Measurements from ENCODE around the gene TRIM38. TPM values are rescaled to one million over a fixed set of nuclear protein-coding genes. Genes with fewer than 3 reads are reported as not detected.

The TRIM38 gene
- total and polyA plus RNA-seq, 4 donors, result 7.2 to 18.0 (median 10.1) TPM

- WGBS, 2 donors, result 0 to 1% methylated on average over 47 of the region's 47 CpGs
- Histone ChIP-seq H3K27me3 (ENCODE audit: control insufficient read depth in 3 of 3, insufficient read depth in 3 of 3, low read length in 2 of 3) (no peaks in the 10 kb centered on the region), H3K4me1 (ENCODE audit: control insufficient read depth in 5 of 5, insufficient read depth in 5 of 5, low read length in 5 of 5) (peaks cover 0 to 19% (median 7%) of the 10 kb centered on the region in 5 donors), H3K27ac (ENCODE audit: low read depth in 1 of 2, low read length in 1 of 2) (peak overlapping the region; percentile 76 to 90), H3K36me3 (ENCODE audit: control insufficient read depth in 4 of 4, insufficient read depth in 4 of 4, low read length in 4 of 4) (no peaks in the 10 kb centered on the region), H3K9me3 (ENCODE audit: control insufficient read depth in 4 of 4, insufficient read depth in 3 of 4, low read length in 3 of 4) (no peaks in the 10 kb centered on the region), H3K9ac (ENCODE audit: insufficient read depth in 1 of 2, low read length in 2 of 2) (peak overlapping the region; percentile 66 to 93), H3K4me3 (peak overlapping the region; percentile 26)
- TF ChIP-seq CTCF (IDR thresholded peaks at IDR 0.05; ENCODE audit: control extremely low read depth, extremely low read depth), result no peak
- peak; percentile 85 to 99 (median 98) for DNase-seq
- ATAC-seq (ENCODE audit: insufficient read depth, low FRiP score), result peak; percentile 81
Observed at GRCh38 chr6:26033085-26033940, 70.7 kb downstream of the TRIM38 start.

- H3K36me3 ChIP-seq (ENCODE audit: control insufficient read depth in 4 of 4, insufficient read depth in 4 of 4, low read length in 4 of 4), result no peaks in the 10 kb centered on the region
- DNase-seq, result peak in 1 of 3 donors; percentile 63
- no peaks in the 10 kb centered on the region for H3K27me3 ChIP-seq (ENCODE audit: control insufficient read depth in 3 of 3, insufficient read depth in 3 of 3, low read length in 2 of 3)
- no peak overlapping the region for H3K4me3 ChIP-seq
- WGBS, 2 donors, result 5 to 7% methylated on average over 19 of the region's 19 CpGs
- H3K9ac ChIP-seq (ENCODE audit: insufficient read depth in 1 of 2, low read length in 2 of 2), result peak overlapping the region in 1 of 2 donors; percentile 71
- no peak for TF ChIP-seq CTCF (IDR thresholded peaks at IDR 0.05; ENCODE audit: control extremely low read depth, extremely low read depth)
- H3K4me1 ChIP-seq (ENCODE audit: control insufficient read depth in 5 of 5, insufficient read depth in 5 of 5, low read length in 5 of 5), result peaks cover 0 to 19% (median 7%) of the 10 kb centered on the region in 5 donors
- peak; percentile 35 for ATAC-seq (ENCODE audit: insufficient read depth, low FRiP score)
- no peaks in the 10 kb centered on the region for H3K9me3 ChIP-seq (ENCODE audit: control insufficient read depth in 4 of 4, insufficient read depth in 3 of 4, low read length in 3 of 4)
- H3K27ac ChIP-seq (ENCODE audit: low read depth in 1 of 2, low read length in 1 of 2), result peak overlapping the region; percentile 15 to 24
Observed at GRCh38 chr6:26033941-26034354, 71.3 kb downstream of the TRIM38 start.

DNA sequence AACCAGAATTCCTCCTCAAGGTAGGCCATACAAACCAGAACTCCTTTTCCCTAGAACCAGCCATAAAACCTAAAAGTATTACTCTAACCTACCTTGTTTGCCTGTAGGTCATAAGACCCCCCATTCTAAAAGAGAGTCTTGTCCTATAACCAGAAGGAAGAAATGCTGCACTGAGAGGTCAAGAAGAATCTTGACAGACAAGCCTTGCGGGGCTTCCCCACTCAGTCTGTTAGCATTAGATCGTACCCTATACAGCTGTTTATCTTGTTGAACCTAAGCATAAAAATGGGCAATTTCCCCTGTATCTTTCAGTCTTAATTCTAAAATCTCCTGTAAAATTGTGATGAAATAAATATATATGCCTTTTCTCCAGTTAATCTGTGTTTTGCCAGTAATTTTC, 72.3 kb downstream of the TRIM38 start:
- no peak for TF ChIP-seq CTCF (IDR thresholded peaks at IDR 0.05; ENCODE audit: control extremely low read depth, extremely low read depth)
- H3K4me3 ChIP-seq, result no peak overlapping the region
- no peak for DNase-seq
- no peaks in the 10 kb centered on the region for H3K27me3 ChIP-seq (ENCODE audit: control insufficient read depth in 3 of 3, insufficient read depth in 3 of 3, low read length in 2 of 3)
- no peaks in the 10 kb centered on the region for H3K36me3 ChIP-seq (ENCODE audit: control insufficient read depth in 4 of 4, insufficient read depth in 4 of 4, low read length in 4 of 4)
- no peak for ATAC-seq (ENCODE audit: insufficient read depth, low FRiP score)
- H3K9me3 ChIP-seq (ENCODE audit: control insufficient read depth in 4 of 4, insufficient read depth in 3 of 4, low read length in 3 of 4), result no peaks in the 10 kb centered on the region
- no peak overlapping the region for H3K27ac ChIP-seq (ENCODE audit: low read depth in 1 of 2, low read length in 1 of 2)
- 90 to 95% methylated on average over 2 of the region's 2 CpGs for WGBS, 2 donors
- H3K4me1 ChIP-seq (ENCODE audit: control insufficient read depth in 5 of 5, insufficient read depth in 5 of 5, low read length in 5 of 5), result peaks cover 0 to 19% (median 7%) of the 10 kb centered on the region in 5 donors
- H3K9ac ChIP-seq (ENCODE audit: insufficient read depth in 1 of 2, low read length in 2 of 2), result no peak overlapping the region

Small RNAs within 50 kb of the gene (small RNA-seq; reads per million reads assigned to genes)
- 0.06 reads per million for gene HIST1H1PS2 (ENCODE audit: low replicate concordance)

Other genes with a start within 250 kb of the TRIM38 start
- not detected for gene SLC17A4, start 208.1 kb upstream of the TRIM38 start, total RNA-seq
- not detected for gene SLC17A4, start 208.1 kb upstream of the TRIM38 start, polyA plus RNA-seq
- not detected for gene SLC17A1, start 130.8 kb upstream of the TRIM38 start, total RNA-seq
- not detected for gene SLC17A1, start 130.8 kb upstream of the TRIM38 start, polyA plus RNA-seq
- not detected for gene SLC17A3, start 88.6 kb upstream of the TRIM38 start, total RNA-seq
- not detected for gene SLC17A3, start 88.6 kb upstream of the TRIM38 start, polyA plus RNA-seq
- gene SLC17A2, start 32.1 kb upstream of the TRIM38 start, total RNA-seq, result not detected
- gene SLC17A2, start 32.1 kb upstream of the TRIM38 start, polyA plus RNA-seq, result not detected
- 10 to 100 TPM in 1 of 2 donors, 1 to 10 TPM in 1; 8.3 to 10.7 TPM for gene HFE, start 124.6 kb downstream of the TRIM38 start, total RNA-seq
- gene HFE, start 124.6 kb downstream of the TRIM38 start, polyA plus RNA-seq, result 1 to 10 TPM; 3.1 to 5.7 TPM